ENCODE measurements around the gene PCYT1A.

DNA sequence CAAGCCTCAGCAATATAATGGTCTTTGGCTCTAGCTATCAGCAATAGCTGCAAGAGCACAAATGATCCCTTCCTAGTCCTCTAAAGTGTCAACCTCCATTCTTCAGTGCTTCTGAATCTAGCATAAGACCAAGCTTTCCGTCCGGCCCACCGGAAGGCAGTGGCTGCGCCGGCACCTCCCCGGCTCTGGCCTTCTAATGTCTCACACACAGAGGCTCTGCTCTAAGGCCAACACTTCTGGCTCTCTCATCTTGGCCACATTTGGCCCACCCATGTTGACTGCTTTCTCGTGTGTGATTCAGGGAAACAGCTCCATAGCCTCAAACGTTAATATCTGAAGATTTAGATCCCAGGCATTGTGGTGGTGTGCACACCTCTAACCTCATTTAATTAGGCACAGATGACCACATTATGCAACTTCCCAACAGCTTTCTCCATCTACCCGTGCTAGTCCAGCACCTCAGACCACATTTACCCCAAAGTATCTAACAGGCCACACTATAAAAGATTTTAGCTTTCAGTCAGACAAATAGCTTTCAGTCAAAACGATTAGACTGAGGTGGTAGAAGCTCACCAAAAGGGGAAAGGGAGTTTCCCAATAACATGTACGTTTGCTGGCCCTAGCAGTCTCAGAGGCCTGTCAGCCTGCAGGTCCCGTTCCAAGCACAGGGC is 51.9 kb downstream of the PCYT1A start:
- TF ChIP-seq, protein P1, sequence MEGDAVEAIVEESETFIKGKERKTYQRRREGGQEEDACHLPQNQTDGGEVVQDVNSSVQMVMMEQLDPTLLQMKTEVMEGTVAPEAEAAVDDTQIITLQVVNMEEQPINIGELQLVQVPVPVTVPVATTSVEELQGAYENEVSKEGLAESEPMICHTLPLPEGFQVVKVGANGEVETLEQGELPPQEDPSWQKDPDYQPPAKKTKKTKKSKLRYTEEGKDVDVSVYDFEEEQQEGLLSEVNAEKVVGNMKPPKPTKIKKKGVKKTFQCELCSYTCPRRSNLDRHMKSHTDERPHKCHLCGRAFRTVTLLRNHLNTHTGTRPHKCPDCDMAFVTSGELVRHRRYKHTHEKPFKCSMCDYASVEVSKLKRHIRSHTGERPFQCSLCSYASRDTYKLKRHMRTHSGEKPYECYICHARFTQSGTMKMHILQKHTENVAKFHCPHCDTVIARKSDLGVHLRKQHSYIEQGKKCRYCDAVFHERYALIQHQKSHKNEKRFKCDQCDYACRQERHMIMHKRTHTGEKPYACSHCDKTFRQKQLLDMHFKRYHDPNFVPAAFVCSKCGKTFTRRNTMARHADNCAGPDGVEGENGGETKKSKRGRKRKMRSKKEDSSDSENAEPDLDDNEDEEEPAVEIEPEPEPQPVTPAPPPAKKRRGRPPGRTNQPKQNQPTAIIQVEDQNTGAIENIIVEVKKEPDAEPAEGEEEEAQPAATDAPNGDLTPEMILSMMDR (IDR thresholded peaks at IDR 0.05), result no peak
- TF ChIP-seq POLR2A (IDR thresholded peaks at IDR 0.05), result no peak
